Effector CD4-positive, alpha-beta T cell (primary cell): ENCODE data around the gene TMEM240.
"Not testable (repeated sequence)": the region's sequence is repeated elsewhere in the genome, so short reads cannot be mapped to it uniquely, and the experiment has no call there.

Source experiments
- DNase-seq: peaks from one replicate; pipeline ENCODE4 v3.0.0-alpha.2; 2020
- total RNA-seq: gene quantifications from one replicate; lab custom pipeline; 2026; lab: John Stamatoyannopoulos, UW

The TMEM240 gene
- total RNA-seq = 0.94 reads per million

DNA sequence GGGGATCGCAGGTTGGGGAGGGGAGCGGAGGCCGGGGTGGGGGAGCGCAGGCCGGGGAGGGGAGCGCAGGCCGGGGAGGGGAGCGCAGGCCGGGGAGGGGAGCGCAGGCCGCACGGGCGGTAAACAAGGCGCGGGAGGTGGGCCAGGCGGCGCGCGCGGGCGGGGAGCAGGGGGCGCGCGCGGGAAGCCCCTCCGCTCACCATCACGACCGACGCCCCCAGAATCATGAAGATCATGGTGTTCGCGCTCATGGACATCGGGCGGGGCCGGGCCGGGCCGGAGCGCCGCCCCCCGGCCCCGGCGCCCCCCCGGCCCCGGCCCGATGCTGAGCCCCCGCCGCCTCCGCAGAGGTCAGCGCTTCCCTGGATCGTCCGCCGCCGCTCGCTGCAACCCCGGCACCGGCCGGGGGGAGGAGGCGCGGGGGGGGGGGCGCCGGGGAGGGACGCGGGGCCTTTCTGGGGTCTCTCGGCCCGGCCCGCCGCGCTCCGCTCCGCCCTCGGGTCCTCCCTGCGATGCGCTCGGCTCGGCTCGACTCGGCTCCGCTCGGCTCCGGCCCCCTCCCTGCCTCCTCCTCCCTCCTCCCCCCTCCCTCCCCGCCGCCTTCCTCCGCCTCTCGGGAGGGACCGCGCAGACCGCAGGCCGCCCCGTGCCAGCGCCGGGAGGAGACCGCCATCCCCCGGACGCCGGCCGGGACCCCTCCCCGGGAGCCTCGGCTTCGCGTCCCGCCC is at the start of gene TMEM240:
Gene TMEM240 (minus strand): TSS at position 535 of the 728 bp plus-strand sequence. CDS start 278 bp downstream, at position 257.
- DNase-seq = peak; percentile 27

DNA sequence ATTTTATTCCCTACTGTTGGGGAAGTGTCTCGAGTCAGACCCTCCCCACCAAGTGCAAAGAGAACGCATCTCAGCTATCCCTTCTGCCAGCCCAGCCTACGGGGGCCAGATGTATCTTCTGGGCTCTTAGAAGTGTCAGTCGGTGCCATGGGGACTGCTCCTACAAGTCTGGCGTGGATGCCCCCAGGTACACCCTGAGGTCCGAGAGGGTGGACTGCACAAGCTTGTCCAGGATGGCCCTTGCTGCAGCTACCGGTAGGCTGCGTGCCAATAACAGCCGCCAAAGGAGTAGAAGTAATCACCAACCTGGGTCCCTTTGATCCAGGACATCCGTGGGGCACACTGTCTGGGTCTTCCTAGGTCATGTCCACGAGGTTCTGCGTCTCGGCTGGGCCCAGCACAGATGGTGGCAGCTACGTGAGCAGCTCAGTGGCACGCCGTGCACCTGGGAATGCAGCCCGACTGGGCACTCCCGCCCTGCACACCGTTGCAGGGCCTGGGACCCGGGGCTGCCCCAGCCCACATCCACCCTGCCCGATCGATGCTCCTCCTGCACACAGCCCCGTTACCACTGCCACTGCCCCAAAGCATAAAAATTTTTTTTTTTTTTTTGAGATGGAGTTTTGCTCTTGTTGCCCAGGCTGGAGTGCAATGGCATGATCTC is 43.1 kb upstream of the TMEM240 start:
- no peak for DNase-seq

DNA sequence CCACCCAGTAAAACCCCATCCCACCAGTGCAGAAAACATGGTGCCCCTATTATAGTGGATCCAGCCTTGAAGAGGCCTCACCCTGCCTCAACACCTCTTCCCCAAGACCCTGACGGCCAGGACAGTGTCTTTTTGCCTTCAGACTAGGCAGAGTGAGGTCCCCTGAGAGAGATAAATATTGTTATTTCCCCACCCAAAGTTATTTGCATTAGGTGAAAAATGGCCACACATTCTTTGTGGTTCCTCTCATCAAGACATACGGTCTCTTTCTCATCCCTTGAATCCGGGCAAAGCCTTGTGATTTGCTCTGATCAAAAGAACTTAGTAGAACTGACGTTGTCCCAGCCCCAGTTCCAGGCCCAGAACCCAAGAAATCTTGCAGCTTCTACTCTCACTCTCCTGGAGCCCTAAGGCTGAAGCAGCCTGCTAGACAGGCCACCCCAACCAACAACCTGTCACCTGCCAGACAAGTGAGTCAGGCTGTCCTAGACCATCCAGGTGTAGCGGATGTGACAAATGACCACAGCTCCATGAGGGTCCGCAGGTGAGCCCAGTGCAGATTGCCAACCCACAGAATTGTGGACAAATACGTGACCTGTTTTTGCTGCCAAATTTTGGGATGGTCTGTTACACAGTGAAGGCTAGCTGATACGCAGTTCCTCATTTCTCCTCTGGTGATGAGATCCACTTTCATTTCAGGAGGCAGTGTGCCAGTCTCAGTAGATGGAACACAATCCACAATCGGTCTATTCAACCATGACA is 42.3 kb upstream of the TMEM240 start:
- no peak for DNase-seq

DNA sequence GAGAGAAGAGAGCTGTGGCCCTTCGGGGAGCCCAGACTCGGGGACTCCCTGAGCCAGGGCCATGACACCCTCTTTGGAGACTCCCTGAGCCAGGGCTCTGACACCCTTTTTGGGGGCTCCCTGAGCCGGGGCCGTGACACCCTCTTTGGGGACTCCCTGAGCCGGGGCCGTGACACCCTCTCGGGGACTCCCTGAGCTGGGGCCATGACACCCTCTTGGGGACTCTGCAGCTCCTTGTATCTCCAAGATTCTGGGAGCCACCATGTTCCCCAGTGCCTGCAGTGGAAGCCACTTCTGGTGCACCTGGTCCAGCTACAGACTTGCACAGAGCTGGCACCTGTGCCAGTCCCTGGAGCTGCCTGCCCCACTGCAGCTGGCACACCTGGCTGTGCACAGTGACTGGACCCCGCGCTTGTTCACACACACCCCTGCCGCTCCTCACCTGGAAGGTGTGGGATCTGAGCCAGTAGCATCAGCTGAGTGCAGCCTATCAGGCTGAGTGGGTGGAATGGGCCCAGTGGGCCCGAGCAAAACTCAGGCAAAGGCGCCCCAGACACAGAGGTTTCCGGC is 38.0 kb upstream of the TMEM240 start:
- DNase-seq = no peak

DNA sequence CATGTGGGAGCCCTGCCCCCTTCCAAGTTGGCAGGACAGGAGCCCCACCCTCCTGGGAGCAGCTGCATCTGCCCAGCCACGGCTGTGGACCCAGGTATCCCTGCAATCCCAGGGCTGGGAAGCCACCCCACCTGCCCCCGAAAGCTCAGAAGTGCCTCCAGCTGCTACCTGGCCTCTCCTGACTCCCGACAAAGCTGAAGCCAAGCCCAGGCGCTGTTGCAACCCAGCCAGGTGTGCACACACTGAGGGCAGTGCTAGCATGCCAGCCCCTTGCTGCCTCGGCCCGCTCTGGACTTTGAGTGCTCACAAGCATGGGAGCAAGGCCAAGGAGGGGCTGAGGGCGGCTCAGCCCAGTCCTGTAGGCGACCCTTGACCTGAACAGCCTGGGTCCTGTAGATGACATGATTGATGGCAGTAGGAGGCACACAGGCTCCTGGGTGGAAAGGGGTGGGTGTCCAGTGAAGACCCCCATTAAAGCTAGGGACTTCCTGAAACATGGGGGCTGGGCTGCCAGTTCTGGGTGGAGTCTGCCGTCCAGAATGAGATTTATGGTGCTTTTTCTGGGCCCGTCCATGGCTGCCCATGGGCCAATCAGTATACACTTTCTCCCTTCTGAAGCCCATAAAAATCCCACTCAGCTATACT is 37.1 kb upstream of the TMEM240 start:
- no peak for DNase-seq

DNA sequence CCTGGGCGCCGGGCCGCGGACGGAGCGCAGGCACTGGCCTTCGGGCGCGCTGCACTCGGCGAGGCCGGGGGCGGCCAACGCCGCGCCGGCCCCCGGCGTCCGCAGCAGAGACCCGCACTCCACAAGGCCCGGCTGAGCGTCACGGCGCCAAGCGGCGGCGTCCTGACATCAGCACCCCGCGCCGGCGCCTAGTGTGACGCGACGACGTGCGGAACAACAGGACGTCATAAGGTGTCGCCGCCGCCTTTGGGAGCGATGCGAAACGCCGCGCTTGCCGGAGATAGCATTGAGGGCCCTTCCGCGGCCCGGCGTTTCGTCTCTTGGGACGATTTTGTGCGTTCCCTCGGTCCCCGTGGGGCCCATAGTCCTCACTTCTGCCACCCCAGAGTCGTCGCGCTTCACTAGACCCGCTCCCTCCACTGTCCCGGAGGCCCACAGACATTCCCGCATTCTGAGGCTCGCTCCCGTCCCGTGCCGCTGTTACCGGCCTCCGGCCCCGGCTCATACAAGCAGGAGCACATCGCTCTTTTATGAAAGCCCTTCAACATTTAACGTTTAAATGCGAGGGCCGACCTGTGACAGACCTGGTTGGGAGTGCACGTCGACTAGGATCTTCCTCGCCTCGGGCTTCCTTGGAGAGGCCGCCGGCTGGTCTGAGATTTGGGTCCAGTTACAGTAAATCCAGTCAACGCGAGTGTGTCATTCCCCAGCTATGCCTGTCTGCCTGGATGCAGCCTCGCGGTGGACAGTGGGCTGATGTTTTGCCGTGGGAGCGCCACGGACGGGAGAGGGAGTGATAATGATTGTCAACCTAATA is 34.5 kb upstream of the TMEM240 start, which contains the start of gene SSU72:
Gene SSU72 (minus strand): TSS at position 143 of the 817 bp plus-strand sequence. CDS start 306 bp downstream, outside the sequence.
- peak; percentile 93 for DNase-seq

DNA sequence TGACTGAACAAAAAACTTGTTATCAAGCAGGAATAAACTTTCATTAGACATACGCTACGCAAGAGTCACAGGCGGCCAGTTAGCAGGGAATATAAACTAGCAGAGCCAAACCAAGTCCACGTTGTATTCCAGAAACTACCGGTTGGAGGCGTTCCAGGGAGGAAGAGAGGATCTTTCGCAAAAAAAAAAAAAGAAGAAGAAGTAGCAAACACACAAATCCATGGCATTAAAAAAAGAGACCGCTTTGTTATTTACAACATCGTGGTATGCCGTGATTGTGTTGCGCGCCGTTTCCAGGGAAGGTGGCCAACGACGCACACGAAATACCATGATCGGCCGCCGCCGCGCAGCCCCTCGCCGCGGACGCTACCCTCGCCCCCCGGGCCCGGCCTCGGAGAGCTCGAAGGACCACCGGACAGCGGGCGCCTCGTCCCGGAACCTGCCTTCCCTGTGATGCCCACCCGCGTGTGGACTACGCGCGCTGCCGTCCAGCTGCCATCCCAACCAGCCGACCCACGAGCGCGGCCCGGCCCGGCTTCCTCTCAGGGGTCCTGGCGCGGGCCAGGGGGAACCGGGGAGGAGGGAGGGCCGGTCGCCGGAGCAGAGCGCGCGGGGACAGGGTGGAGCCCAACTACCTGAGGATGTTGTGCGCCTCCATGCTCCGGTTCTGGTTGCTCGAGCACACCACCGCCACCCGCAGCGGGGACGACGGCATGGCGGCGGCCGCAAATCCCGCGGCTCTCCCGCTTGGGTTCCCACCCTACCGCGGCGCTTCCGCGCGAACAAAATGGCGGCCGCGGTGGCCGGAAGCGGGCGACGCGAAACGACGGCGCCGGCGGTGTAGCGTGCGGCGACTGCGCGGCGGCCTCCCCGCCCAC is 33.7 kb upstream of the TMEM240 start:
- DNase-seq = peak; percentile 65

DNA sequence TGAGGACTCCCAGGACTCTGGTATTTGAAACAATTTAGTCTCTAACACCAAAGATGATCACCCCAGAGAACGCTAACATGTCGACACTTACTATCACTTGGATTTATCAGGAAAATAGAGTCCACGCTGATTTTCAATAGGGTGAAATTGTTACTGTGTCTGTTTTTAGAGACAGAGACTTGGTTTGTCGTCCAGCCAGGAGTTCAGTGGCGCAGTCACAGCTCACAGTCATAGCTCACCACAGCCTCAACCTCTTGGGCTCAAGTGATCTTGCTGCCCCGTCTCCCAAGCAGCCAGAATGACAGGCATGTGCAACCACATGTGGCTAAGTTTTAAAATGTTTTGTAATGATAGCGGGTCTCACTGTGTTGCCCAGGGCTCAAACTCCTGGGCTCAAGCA is 28.9 kb upstream of the TMEM240 start:
- DNase-seq = no peak

DNA sequence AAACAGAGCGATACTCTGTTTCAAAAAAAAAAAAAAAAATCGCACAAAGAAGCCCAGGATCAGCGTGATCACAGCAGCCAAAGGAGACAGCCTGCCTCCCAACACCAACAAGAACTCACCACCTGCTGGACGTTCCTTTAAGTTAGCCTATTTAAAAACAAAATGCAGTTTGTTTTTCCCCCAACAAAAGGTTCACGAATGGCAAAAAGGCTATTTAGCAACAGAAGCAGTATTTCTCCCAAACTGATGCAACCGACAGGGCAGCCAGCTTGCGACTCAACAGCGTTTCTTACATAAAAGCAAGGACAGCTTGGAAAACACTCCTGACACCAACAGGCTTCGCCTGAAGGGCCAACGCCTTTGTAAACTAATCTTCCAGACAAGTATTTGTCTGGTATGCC is 27.5 kb upstream of the TMEM240 start:
- DNase-seq = no peak

DNA sequence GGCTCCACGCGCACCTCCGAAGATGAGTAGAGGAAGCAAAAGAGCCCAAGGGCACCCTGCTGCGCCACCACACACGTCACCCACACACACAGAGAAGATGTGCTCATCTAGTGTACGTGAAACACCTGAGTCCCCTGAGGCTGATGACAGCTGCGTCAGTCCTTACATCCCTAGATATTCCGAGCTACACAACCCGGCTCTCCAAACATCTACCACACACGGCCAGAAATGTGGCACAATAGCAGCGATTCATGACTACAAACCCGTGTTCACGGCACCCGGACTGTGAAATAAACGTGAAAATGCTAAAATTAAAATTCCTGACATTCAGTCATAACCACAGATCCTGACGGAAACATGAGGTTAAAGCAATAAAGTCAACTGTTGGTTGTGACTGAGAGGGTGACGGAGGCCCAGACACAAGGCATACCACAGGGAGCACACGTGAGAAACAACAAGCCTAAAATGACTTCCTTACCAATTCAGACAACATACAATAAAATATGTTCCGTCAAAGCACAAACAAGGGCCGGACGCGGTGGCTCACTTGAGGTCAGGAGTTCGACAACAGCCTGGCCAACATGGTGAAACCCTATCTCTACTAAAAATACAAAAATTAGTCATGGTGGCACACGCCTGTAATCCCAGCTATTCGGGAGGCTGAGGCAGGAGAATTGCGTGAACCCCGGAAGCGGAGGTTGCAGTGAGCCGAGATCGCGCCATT is 26.9 kb upstream of the TMEM240 start:
- no peak for DNase-seq

DNA sequence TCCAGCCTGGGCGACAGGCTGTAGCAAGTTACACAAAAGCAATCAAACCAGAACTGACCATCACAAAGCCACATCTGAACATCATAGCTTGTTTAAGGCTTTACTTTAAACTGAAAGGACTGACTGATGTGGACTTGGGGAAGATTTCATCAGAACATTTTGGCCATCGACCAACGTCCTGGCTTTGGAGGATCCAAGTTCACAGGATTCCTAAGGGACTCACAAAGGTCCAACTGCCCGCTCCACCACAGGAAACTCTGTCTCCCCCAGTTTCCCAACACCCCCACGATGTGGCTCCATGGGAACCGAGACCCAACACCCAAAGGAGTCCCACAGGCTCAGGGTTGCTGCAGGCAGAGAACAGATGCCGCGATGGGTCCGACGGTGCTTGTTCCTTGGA is 24.9 kb upstream of the TMEM240 start:
- no peak for DNase-seq

DNA sequence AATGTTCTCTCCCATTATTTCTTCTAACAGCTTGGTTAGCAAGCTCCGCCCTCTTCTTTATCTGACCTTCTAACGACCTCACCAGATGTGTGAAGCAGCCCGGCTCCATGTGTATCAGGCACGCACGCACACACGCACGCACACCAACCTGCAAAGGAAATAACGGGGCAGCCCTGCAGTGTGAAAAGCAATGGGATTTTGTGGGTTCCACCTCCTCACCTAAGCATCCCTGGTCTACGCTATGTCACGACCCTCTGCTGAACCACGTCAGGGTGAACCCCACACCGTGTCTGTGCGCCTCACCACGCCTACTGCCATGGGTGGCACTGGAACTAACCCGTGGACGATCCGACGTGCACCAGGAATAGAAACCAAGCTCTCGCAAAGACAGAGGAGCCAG is 23.8 kb upstream of the TMEM240 start:
- DNase-seq = no peak

DNA sequence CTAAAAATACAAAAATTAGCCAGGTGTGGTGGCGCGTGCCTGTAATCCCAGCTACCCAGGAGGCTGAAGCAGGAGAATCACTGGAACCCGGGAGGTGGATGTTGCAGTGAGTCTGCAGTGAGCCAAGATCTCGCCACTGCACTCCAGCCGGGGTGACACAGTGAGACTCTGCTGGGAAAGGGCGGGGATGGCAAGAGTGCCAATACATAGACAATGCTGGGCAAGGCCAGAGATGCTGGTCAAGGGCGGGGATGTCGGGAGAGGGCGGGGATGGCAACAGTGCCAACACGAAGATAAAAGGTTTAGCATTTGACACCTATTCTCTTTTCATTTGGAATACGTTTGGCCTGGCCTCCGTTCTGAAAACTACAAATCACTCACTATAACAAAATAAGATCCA is 23.3 kb upstream of the TMEM240 start:
- DNase-seq = no peak

DNA sequence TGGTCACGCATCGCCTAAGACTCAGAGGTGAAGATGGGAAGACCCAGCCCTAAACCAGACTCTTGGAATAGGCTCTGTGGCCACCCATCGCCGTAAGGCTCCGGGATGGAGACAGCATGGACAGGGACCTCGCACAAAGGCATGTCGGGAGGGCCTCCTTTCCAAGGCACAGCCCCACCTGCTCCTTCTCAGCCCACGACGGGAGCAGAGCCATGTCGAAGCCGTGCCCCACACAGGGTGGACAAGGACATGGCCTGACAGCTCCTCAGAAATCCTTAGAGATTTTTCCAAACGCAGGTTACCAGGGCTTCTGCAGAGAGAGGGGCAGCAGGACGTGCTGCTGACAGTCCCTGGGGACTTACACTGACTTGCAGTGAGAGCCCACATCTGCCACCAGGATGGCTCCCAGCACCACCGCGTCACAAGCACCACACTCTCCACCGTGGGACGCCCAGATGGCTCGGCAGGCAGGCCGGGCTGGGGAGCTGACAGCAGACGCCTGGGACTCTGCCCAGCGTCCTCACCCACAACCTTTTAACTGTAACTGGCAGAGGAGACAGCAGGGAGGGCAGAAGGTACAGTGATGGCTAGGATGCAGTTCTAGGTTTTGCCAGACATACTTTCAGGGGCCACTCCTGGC is 22.3 kb upstream of the TMEM240 start:
- no peak for DNase-seq

DNA sequence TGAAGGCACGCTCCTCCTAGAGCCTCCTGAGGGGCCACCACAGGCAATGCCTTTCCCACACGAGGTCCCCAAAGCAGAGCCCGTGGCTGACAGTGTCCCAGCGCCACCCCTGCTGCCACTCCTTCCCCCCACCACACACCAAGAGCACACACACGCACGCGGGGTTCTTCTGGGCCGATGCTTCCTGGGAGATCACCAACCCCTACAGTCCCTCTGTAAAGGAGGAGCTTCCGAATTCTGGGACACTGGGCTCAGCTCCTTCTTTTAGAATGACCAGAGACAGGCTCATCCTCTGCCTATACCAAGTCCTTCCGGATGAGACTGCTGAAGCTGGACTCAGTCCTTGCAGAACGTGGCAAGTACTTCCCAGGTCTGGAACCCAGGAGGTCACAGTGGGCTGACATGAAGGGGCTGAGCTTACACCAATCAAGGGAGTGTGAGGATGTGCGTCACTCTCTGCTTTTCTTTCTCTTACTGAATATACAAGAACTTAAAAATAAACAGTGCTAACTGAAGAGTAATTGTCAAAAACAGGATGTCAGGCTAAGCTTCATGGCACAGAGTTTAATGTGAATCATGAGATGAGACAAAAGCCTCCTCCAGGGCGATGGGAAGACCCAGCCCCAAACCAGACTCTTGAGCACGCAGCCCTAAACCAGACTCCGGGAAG is 21.5 kb upstream of the TMEM240 start:
- DNase-seq = no peak

DNA sequence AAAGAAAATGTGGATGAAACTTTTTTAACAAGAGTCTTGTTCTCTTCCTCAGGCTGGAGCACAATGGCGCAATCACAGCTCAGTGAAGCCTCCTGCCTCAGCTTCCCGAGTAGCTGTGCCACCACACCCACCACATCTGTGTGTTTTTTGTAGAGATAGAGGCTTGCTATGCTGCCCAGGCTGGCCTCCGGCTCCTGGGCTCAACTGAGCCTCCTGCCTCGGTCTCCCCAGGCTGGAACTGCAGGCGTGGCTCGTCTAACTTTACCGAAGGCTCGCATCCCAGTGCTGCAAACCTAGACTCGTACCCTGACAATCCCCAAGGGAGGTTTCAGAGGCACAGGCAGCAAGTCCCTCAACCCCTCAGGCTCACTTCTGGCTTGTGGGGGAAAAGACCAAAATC is 19.8 kb upstream of the TMEM240 start:
- DNase-seq = no peak

DNA sequence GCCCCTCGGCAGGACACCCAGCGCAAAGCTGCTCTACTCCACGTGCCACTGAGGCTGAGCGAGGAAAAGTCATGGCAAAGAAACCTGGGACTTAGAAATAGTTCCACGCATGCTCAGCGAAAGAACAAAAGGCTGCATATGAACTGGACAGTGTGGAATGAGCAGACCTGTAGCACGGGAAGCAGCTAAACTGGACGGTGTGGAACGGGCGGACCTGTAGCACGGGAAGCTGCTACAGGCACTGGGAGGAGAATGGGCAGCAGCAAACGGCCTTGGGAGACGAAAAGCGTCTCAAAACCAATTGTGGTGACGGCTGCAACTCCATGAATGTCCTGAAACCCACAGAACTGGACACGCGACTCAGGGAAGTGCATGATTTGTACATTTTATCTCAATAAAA is 18.6 kb upstream of the TMEM240 start:
- DNase-seq = no peak

DNA sequence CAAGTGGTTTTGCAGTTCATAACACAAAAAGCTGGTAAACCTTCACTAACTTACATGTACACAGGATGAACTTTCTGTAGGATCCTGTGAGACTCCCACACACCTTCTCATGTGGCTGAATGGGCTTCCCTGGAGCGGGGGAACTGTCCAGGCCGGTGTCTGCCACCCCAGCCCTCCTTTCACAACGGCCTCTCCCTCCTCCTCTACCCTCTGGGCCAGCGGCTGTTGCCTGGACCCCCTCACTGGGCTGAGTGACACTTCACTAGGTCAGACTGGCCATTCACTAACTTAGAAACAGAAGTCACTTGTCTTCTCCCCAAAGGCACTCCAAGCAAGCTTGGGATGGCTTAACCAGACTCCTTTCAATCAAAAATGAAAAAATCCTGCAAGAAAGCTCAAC is 18.2 kb upstream of the TMEM240 start:
- DNase-seq = no peak

DNA sequence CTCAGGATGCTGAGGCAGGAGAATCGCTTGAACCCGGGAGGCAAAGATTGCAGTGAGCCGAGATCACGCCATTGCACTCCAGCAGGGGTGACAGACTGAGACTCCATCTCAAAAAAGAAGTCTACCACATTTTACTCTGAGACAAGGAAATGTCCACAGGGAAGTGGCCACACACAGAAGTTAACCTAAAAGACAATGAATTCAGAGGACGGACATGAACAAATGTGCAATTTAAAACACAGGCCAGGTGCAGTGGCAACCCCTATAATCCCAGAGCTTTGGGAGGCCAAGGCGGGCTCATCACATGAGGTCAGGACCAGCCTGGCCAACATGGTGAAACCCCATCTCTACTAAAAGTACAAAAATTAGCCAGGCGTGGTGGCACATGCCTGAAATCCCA is 17.3 kb upstream of the TMEM240 start:
- not testable (repeated sequence) for DNase-seq
